ENCODE data around the gene ATF6B.
"Not testable (repeated sequence)": the region's sequence is repeated elsewhere in the genome, so short reads cannot be mapped to it uniquely, and the experiment has no call there.

ATF6B gene

GRCh38 chr6:32069460-32069859 lies 58.6 kb downstream of the ATF6B start:
- no peak overlapping the region for H3K4me3 ChIP-seq (ENCODE audit: low read length)
- DNase-seq (ENCODE audit: low read depth, low spot score): no peak

GRCh38 chr6:32068867-32069266 lies 59.2 kb downstream of the ATF6B start:
- DNase-seq (ENCODE audit: low read depth, low spot score): no peak
- no peak overlapping the region for H3K4me3 ChIP-seq (ENCODE audit: low read length)

- not testable (repeated sequence) for H3K4me3 ChIP-seq (ENCODE audit: low read length); DNase-seq (ENCODE audit: low read depth, low spot score)
Observed at GRCh38 chr6:32068315-32068714, 59.7 kb downstream of the ATF6B start.

GRCh38 chr6:32067521-32067920 lies 60.5 kb downstream of the ATF6B start:
- H3K4me3 ChIP-seq (ENCODE audit: low read length); DNase-seq (ENCODE audit: low read depth, low spot score): not testable (repeated sequence)

Data from Jurkat, Clone E6-1 (cell line).